Ramos (cell line): Measurements from ENCODE around the gene EPHB2.

Experiments
- in situ Hi-C: fragments of 300-500 bp; cut with MboI; formaldehyde crosslinking; loops from one replicate; pipeline ENCODE4 v1.14.3; 2022; ENCODE audit warnings: low sequenced_read_pairs; ENCODE audit not compliant: unreplicated experiment

EPHB2 gene

GRCh38 chr1:22794647-22795365 is 84.2 kb downstream of the EPHB2 start:
- in situ Hi-C loops = no loop called here

DNA sequence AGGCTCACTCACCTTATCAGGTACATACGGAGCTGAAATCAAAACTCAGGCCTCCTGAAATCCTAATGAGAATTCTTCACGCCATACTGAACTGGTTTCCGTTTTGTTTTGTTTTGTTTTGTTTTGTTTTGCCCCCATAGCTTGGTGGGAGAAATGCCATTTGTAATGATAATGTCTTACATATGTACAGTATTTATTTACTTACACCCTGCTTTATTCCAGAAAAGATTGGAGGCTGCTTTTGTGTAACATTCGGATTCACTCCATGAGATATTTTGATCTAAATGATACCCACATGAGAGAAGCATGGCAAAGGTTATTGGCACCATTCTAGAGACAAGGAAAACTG is 84.7 kb downstream of the EPHB2 start:
- in situ Hi-C loops = no loop called here

DNA sequence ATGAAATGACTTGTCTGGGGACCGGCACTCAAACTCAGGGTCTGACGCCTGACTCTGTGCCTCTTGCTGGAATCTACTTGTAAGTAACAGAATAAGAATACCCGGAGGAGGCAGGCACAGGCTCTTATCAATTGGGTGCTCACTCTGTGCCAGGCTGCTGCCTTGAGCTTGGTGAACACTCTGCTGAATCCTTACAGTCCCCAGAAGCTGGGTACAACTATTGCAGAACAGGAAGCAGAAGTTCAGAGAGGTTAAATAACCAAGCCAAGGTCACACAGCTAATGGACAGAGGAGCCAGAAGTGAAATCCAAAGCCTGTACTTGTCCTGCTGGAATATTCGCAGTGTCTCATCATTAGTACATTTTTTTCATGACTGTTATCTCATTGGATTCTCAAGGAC is 86.0 kb downstream of the EPHB2 start:
- in situ Hi-C loops = no loop called here

DNA sequence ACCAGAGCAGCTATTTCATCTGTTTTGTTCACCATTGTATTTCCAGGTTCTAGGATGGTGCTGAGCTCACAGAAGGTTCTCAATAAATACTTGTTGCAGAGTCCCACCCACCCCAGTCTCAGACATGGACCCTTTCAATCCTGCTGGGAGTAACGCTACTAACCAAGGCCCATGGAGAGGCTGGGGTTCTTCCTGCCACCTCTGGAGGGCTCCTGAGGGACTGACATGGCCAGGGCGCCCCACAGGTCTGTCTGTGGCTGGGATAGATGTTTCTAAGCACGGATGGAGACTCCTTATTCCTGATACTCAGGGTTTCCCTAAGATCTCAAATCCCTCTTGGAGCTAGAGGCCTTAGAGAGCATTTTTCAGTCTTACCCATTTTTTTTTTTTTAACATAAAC is 87.4 kb downstream of the EPHB2 start:
- in situ Hi-C loops = no loop called here

DNA sequence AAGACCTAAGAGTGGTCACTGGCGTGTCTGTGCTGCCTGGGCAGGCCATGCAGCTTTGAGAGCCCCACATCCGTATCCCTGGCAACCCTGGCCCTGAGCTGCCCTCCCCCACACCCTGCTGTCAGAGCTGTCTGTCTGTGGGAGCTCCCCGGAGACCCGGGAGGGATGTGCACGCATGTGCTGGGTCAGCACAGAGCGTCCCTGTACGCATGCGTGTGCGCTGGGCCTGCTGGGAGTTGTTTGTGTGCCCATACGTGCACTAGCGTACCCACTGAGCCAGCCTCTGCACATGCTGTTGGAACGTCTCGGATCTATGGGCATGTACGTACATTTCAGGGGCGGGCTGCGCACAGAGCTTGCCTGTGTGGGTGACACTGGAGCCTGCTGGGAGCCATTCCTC is 89.3 kb downstream of the EPHB2 start:
- in situ Hi-C loops = no loop called here

GRCh38 chr1:22800629-22801028 is 90.0 kb downstream of the EPHB2 start:
- in situ Hi-C loops = no loop called here

DNA sequence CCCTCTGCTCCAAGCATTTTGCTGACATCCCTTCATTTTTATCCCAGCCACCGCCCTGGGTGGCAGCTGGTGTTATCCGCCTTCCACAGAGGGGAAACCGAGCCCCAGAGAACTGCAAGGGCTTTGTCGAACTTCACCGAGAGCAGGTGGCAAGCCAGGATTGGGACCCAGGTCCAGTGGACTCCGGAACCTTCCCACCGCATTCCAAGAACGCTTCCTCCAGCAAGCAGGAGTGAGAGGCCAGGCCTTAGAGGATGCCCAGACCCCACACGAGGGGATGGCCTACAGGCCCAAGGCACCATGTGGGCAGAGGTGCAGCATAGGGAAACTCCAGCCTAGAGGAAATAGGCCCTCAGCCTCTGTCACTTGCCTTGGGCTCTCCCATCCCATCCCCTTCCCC is 90.7 kb downstream of the EPHB2 start:
- in situ Hi-C loops = no loop called here

DNA sequence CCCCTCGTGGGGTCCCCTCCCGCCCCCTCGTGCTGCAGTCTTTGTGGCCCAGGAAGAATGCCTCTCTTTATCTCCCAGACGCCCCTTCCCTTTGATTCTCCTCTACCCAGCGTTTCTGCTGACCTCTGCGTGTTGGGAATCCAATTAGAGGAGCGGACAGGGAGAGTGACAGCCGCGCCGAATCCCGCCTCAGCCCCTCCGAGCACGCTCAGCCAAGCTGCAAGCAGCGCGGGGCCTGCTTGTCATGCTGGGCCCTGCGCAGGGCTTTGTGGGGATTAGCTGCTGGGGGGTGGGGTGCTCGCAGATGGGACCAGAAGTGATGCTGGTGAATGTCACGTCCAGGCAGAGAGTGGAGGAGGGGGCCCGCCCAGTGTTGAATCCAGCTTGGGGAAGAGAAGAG is 91.1 kb downstream of the EPHB2 start:
- in situ Hi-C loops = no loop called here

GRCh38 chr1:22803833-22804232 is 93.2 kb downstream of the EPHB2 start:
- in situ Hi-C loops = no loop called here

DNA sequence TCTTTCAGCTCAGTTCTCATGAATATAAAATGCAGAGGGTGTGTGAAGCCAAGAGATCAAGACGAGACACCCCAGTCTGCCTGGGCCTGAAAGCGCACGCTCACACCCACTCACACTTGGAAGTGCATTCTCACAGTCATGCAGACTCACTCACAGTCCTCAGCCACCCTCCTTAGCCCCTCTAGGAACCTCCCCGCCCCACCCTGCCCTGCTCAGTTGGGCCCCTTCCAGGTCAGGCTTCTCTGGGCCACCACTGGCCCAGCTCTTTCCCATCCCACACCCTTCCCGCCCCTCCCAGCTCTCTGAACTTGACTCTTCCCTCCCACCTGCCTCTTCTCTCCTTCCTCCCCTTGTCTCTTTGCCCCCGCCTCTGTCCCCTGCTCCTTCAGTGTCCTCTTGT is 93.8 kb downstream of the EPHB2 start:
- in situ Hi-C loops = no loop called here

GRCh38 chr1:22804969-22805671 is 94.5 kb downstream of the EPHB2 start:
- in situ Hi-C loops = no loop called here

- in situ Hi-C loops = no loop called here
These were observed 95.0 kb downstream of the EPHB2 start for GRCh38 chr1:22805672-22806038.

GRCh38 chr1:22806584-22806983 is 95.9 kb downstream of the EPHB2 start:
- in situ Hi-C loops = no loop called here

GRCh38 chr1:22807340-22807739 is 96.7 kb downstream of the EPHB2 start:
- in situ Hi-C loops = no loop called here

DNA sequence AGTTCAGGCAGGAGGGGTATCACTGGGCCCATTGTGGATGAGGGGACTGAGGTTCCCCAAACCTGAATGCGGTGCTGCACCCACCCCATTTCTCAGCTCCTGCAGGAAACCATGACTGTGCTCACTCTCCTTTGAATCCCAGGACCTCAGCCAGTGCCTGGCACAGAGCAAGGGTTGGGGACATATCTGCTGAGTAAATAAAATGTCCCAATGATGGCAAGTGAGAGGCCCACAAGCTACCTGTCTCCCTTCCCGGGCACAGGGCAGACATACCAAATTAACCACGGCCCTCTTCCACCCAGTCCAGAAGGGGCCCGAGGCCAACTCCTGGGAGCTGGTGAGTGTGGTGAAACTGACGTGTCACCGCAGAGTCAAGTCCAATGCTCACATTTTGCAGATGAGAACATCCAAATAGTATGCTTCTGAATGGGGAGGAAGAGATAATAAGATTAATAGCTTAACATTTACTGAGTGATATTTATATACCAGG is 97.6 kb downstream of the EPHB2 start:
- in situ Hi-C loops = no loop called here

DNA sequence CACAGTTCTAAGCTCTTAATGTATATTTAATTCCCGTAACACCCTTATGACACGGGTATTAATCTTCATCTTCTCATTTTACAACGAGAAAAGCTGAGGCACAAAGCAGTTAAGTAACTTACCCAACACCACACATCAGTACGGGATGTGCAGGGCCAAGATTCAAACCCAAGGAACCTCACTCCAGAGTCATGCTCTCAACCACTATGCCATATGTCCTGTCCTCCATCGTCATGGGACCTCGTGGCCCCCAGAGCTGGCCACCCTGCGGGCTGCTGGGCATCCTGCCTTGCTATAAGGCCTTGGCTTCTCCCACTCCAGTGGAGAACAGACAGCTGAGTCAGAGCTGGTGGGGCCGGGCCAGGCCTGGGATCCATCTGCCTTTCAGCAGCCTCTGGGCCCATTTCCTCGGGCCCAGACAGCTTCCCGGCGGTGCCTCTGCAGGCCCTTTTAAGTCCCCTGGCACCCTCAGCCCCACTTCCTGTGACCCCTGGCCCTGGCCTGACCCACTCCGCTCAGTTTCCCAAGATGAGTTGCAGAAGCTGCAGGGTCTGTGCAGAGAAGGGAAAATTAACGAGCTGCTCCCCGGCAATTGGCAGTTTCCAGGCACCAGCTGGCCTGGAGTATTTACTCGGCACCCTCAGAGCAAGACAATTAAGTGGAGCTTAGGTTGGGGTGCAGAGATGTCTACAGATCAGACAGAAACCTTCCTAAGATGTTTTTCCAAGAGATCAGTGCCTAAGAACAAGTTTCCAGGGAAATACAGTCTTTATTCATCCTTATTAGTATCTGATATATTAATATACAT is 98.2 kb downstream of the EPHB2 start:
- in situ Hi-C loops = no loop called here

GRCh38 chr1:22809783-22810182 is 99.1 kb downstream of the EPHB2 start:
- in situ Hi-C loops = no loop called here

DNA sequence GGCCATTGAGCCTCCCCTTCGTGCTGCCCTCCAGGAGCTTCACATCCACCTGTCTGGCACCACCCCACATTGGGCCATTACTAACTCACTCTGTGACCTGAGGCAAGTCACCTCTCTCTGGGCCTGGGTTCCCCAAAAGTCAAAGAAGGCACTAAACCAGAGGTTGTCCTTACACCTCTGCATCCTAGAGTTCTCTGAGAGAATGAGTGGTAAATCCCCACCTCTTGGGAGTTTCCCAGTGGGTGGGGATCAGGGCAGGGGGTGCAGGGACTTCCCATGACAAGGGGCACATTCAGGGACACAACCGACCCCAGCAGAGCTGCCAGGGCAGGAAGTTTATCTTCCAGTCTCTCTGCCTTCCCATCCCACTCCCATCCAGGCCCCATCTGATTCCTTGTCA is 99.7 kb downstream of the EPHB2 start:
- in situ Hi-C loops = no loop called here

GRCh38 chr1:22812092-22812880 is 101.6 kb downstream of the EPHB2 start:
- in situ Hi-C loops = no loop called here

- in situ Hi-C loops = no loop called here
These were observed 102.6 kb downstream of the EPHB2 start for GRCh38 chr1:22812993-22813790.
